H1 (cell line): ENCODE measurements around the gene CRYBB1. TPM values are rescaled to one million over a fixed set of nuclear protein-coding genes. Genes with fewer than 3 reads are reported as not detected.

Experiments used
- CTCF ChIA-PET: fragments of 300-600 bp; sonication (Branson Sonifier 250); formaldehyde crosslinking; loops from one replicate; lab custom pipeline; 2021; ENCODE audit not compliant: partially characterized antibody; lab: Charles Lee
- POLR2A ChIA-PET: fragments of 300-600 bp; sonication (Branson Sonifier 250); formaldehyde crosslinking; loops from one replicate; lab custom pipeline; 2021; ENCODE audit warnings: inconsistent platforms; ENCODE audit not compliant: partially characterized antibody; lab: Charles Lee
- DNase-seq, 2 experiments: peaks; one replicate each; pipeline versions ENCODE4 v3.0.0 to v3.0.0-alpha.2; 2010 to 2022; ENCODE audit warnings: low spot score in 2 of 2, low read depth in 1 of 2, mixed read lengths in 1 of 2
- FAIRE-seq: peaks from 2 replicates; lab custom pipeline; 2011; peaks lifted over from hg19 to GRCh38; lab: Jason Lieb, UNC
- H2AFZ ChIP-seq: 2 replicates; pipeline ENCODE4 v1.8.1; 2012; ENCODE audit warnings: low read length, inconsistent platforms
- H2AK5ac ChIP-seq: 2 replicates; pipeline ENCODE4 v1.6.1; 2013; ENCODE audit warnings: low read depth, low read length
- H2BK120ac ChIP-seq: replicated peaks from 2 replicates; pipeline ENCODE3; 2013; ENCODE audit warnings: low read depth, low read length, inconsistent platforms
- H2BK12ac ChIP-seq: 2 replicates; pipeline ENCODE4 v1.6.1; 2013; ENCODE audit warnings: low read depth, low read length
- H2BK15ac ChIP-seq: 2 replicates; pipeline ENCODE4 v1.6.1; 2013; ENCODE audit warnings: low read length
- H2BK20ac ChIP-seq: 2 replicates; pipeline ENCODE4 v1.6.1; 2013; ENCODE audit warnings: low read length
- H2BK5ac ChIP-seq: 2 replicates; pipeline ENCODE4 v1.6.1; 2013; ENCODE audit warnings: low read depth, low read length
- H3K14ac ChIP-seq: 2 replicates; pipeline ENCODE4 v1.6.1; 2013; ENCODE audit warnings: inconsistent platforms; ENCODE audit not compliant: insufficient read length
- H3K18ac ChIP-seq: 2 replicates; pipeline ENCODE4 v1.6.1; 2013; ENCODE audit warnings: low read length; ENCODE audit errors: extremely low read depth
- H3K23ac ChIP-seq: 2 replicates; pipeline ENCODE4 v1.6.1; 2013; ENCODE audit warnings: inconsistent platforms; ENCODE audit not compliant: insufficient read length
- H3K23me2 ChIP-seq: 2 replicates; pipeline ENCODE4 v1.6.1; 2013; ENCODE audit warnings: low read depth, low read length
- H3K27ac ChIP-seq: 2 replicates; pipeline ENCODE4 v1.6.1; 2011; ENCODE audit warnings: low read depth, low read length, inconsistent platforms
- H3K27me3 ChIP-seq, 4 experiments: replicated peaks in 1 of 4; 1 replicate in 1 of 4; 2 replicates in 3 of 4; pipeline versions ENCODE4 v1.6.1 to v1.8.1; 2011 to 2013; ENCODE audit warnings: low read length in 3 of 4, mild to moderate bottlenecking in 3 of 4, inconsistent platforms in 2 of 4, mixed read lengths in 2 of 4, moderate library complexity in 1 of 4; ENCODE audit not compliant: control insufficient read depth in 3 of 4, insufficient read depth in 3 of 4; ENCODE audit errors: extremely low read depth in 1 of 4
- H3K36me3 ChIP-seq, 4 experiments: 2 replicates each; pipeline versions ENCODE4 v1.6.1 to v1.8.1; 2011 to 2013; ENCODE audit warnings: mild to moderate bottlenecking in 4 of 4, low read length in 3 of 4, moderate library complexity in 2 of 4, control low read depth in 1 of 4, inconsistent platforms in 1 of 4; ENCODE audit not compliant: insufficient read depth in 4 of 4, control insufficient read depth in 2 of 4
- H3K4ac ChIP-seq: replicated peaks from 2 replicates; pipeline ENCODE3; 2013; ENCODE audit warnings: low read length, low read depth, mixed read lengths, inconsistent platforms; ENCODE audit not compliant: insufficient read length
- H3K4me1 ChIP-seq, 4 experiments: replicated peaks in 1 of 4; 1 replicate in 1 of 4; 2 replicates in 3 of 4; pipeline versions ENCODE4 v1.6.1 to v1.8.1; 2011 to 2013; ENCODE audit warnings: low read length in 3 of 4, inconsistent platforms in 2 of 4, mixed read lengths in 1 of 4; ENCODE audit not compliant: insufficient read depth in 4 of 4, control insufficient read depth in 3 of 4
- H3K4me2 ChIP-seq, 2 experiments: 2 replicates each; pipeline versions ENCODE4 v1.6.1 to v1.8.1; 2011 to 2013; ENCODE audit warnings: low read depth in 2 of 2, low read length in 2 of 2, control low read depth in 1 of 2, inconsistent platforms in 1 of 2, mild to moderate bottlenecking in 1 of 2; ENCODE audit not compliant: insufficient read depth in 1 of 2
- H3K4me3 ChIP-seq, 4 experiments: fragments of 200-600, 300-600 bp in 1 of 4; sonication (generic), shearing (Covaris generic), sonication (Bioruptor Twin) in 1 of 4; 2 replicates each; pipeline versions ENCODE4 v1.5.1 to v1.8.1; 2011 to 2016; ENCODE audit warnings: low read length in 4 of 4, low read depth in 3 of 4, control low read depth in 2 of 4, inconsistent platforms in 2 of 4, mild to moderate bottlenecking in 2 of 4, mixed read lengths in 1 of 4, moderate library complexity in 1 of 4; ENCODE audit not compliant: insufficient read depth in 2 of 4; ENCODE audit errors: extremely low read depth in 1 of 4
- H3K56ac ChIP-seq: replicated peaks from 2 replicates; pipeline ENCODE3; 2013; ENCODE audit warnings: low read depth, mild to moderate bottlenecking, mixed read lengths, low read length, inconsistent platforms; ENCODE audit not compliant: insufficient read length
- H3K79me1 ChIP-seq: 2 replicates; pipeline ENCODE4 v1.6.1; 2013; ENCODE audit warnings: low read depth, low read length, control low read depth
- H3K79me2 ChIP-seq, 2 experiments: 2 replicates each; pipeline versions ENCODE4 v1.6.1 to v1.8.1; 2012 to 2013; ENCODE audit warnings: low read length in 2 of 2, mild to moderate bottlenecking in 2 of 2, inconsistent platforms in 1 of 2; ENCODE audit not compliant: insufficient read depth in 2 of 2, control insufficient read depth in 1 of 2
- H3K9ac ChIP-seq, 4 experiments: replicated peaks in 1 of 4; 1 replicate in 1 of 4; 2 replicates in 3 of 4; pipeline versions ENCODE4 v1.6.1 to v1.8.1; 2011 to 2013; ENCODE audit warnings: low read depth in 3 of 4, low read length in 3 of 4, control low read depth in 2 of 4, mild to moderate bottlenecking in 2 of 4, moderate library complexity in 2 of 4, inconsistent platforms in 1 of 4; ENCODE audit errors: extremely low read depth in 1 of 4
- H3K9me3 ChIP-seq, 2 experiments: 2 replicates each; pipeline versions ENCODE4 v1.6.1 to v1.8.1; 2012 to 2013; ENCODE audit warnings: mild to moderate bottlenecking in 2 of 2, moderate library complexity in 2 of 2, control low read depth in 1 of 2, inconsistent platforms in 1 of 2, low read depth in 1 of 2, low read length in 1 of 2, mixed read lengths in 1 of 2; ENCODE audit not compliant: insufficient read depth in 2 of 2
- H4K20me1 ChIP-seq, 2 experiments: replicated peaks in 1 of 2; 2 replicates each; pipeline versions ENCODE3 to v1.8.1; 2011 to 2013; ENCODE audit warnings: inconsistent platforms in 2 of 2, low read length in 2 of 2, mild to moderate bottlenecking in 1 of 2; ENCODE audit not compliant: insufficient read depth in 2 of 2, control insufficient read depth in 1 of 2
- H4K5ac ChIP-seq: 2 replicates; pipeline ENCODE4 v1.6.1; 2013; ENCODE audit warnings: low read length, low read depth, mixed read lengths, inconsistent platforms; ENCODE audit not compliant: insufficient read length
- H4K8ac ChIP-seq: 2 replicates; pipeline ENCODE4 v1.8.0; 2013; ENCODE audit warnings: mild to moderate bottlenecking, moderate library complexity, low read length, inconsistent platforms; ENCODE audit not compliant: insufficient read depth; ENCODE audit errors: extremely low read depth
- H4K91ac ChIP-seq: replicated peaks from 2 replicates; pipeline ENCODE3; 2013; ENCODE audit warnings: low read length, mixed read lengths, inconsistent platforms; ENCODE audit not compliant: insufficient read length
- HDAC2 ChIP-seq, 2 experiments: fragments of 300-600 bp in 1 of 2; sonication (generic) in 1 of 2; IDR thresholded peaks; 2 replicates each; pipeline ENCODE4 v1.6.1; 2011 to 2012; ENCODE audit warnings: low read depth in 2 of 2, low read length in 2 of 2, mild to moderate bottlenecking in 2 of 2, moderate library complexity in 2 of 2, borderline replicate concordance in 1 of 2, inconsistent platforms in 1 of 2
- KDM1A ChIP-seq: fragments of 200-600, 300-600 bp; sonication (generic); IDR thresholded peaks from 2 replicates; pipeline ENCODE4 v1.7.1; 2016; ENCODE audit warnings: mild to moderate bottlenecking, low read length, borderline replicate concordance
- WGBS, 2 experiments: shearing (Covaris generic) in 1 of 2; methylation state at CpG; one replicate each; pipeline versions ENCODE4 v1.1.6 to v1.1.7; 2013 to 2015; ENCODE audit warnings: low lambda C conversion rate in 2 of 2, mixed read lengths in 2 of 2, inconsistent platforms in 1 of 2, low coverage in 1 of 2, missing lambda C conversion rate in 1 of 2; ENCODE audit not compliant: insufficient replicate concordance in 2 of 2, insufficient coverage in 1 of 2, insufficient read length in 1 of 2; ENCODE audit errors: extremely low coverage in 1 of 2, missing lambda C conversion rate in 1 of 2; 5-methylcytosine and 5-hydroxymethylcytosine counted together
- polyA plus RNA-seq, 7 experiments: library from polyadenylated mRNA; depleted of rRNA in 3 of 7; stranded (reverse) in 5 of 7; unstranded in 2 of 7; fragments of >200 nt in 5 of 7; fragments of 200-250 nt in 2 of 7; gene quantifications; 1 replicate in 5 of 7; 2 replicates in 1 of 7; 4 replicates in 1 of 7; pipeline versions ENCODE4 v1.2.1 to v1.2.3, GENCODE V29; 2011 to 2013; ENCODE audit warnings: missing spikeins in 2 of 7, mixed read lengths in 2 of 7
- total RNA-seq: library from RNA; stranded (reverse); fragmentation: NEBNext Ultra II Directional; extraction: Animal tissue kit (Norgen Biotek cat#: 25700); gene quantifications from 2 replicates; pipeline ENCODE4 v1.2.1, GENCODE V29; 2021
- TF ChIP-seq, protein P1 (sequence below): IDR thresholded peaks from 2 replicates; pipeline ENCODE4 v1.6.1; 2012; ENCODE audit warnings: inconsistent platforms

CRYBB1 gene
- total and polyA plus RNA-seq, 2 of the 8 experiments (the other 6 are each of a cell fraction or from before 2014, with no cell fraction given) = 1.7 to 6.0 TPM

DNA sequence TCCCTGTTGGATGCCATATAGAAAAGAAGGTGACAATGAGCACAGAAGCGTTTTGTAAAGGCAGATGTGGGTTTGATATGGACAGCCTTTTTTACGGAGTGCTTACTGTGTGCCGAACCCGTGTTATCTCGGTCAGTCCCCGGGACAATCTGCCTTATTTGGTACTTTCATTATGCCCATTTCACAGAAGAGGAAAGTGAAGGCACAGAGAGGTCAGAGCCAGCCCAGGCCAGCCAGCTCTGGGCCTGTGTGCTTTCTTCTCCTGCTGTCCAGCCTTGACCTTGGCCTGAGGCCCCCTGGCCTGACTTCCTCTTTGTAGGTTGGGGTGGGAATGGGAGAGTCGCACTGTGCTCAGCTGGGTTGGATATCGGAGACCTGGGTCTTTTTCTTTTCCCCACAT lies 628 bp upstream of the CRYBB1 start:
- Histone ChIP-seq H2AK5ac (no peak overlapping the region), H3K9me3 (no peaks in the 10 kb centered on the region), H3K18ac (no peak overlapping the region), H4K20me1 (no peaks in the 10 kb centered on the region), H4K5ac (no peak overlapping the region), H3K4me3 (no peak overlapping the region), H3K79me2 (no peaks in the 10 kb centered on the region), H3K56ac (no peak overlapping the region), H3K79me1 (no peaks in the 10 kb centered on the region), H3K4ac (no peak overlapping the region), H2BK15ac (peak overlapping the region; percentile 36), H2BK5ac (0 out of 2 replicates have a peak overlapping the region, but pooled peaks have one; percentile 79), H3K14ac (no peak overlapping the region), H3K23ac (no peak overlapping the region), H4K91ac (peak overlapping the region; percentile 89), H3K23me2 (no peaks in the 10 kb centered on the region; the same call in 1 of the 2 replicates), H3K4me2 (no peak overlapping the region; a peak in 1 of 4 replicates), H3K27ac (no peak overlapping the region), H3K4me1 (peaks cover 14 to 29% (median 25%) of the 10 kb centered on the region in 4 experiments), H2BK120ac (no peak overlapping the region)
- no peak for FAIRE-seq
- CTCF ChIA-PET = no interaction called here
- WGBS, 2 experiments = 95% methylated on average over 7 of the region's 8 CpGs; no CpG with 5 or more reads in 1 of the 2 experiments
- no peak for DNase-seq
- TF ChIP-seq KDM1A (peak; percentile 95), HDAC2 (IDR thresholded peaks at IDR 0.05; ENCODE audit: borderline replicate concordance in 1 of 2, low read depth in 2 of 2, low read length in 2 of 2) (peak in 1 of 2 experiments; percentile 41; a peak in 1 of 4 replicates)
- TF ChIP-seq, protein P1, sequence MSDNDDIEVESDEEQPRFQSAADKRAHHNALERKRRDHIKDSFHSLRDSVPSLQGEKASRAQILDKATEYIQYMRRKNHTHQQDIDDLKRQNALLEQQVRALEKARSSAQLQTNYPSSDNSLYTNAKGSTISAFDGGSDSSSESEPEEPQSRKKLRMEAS = no peak
- TF ChIP-seq, all 59 proteins: peak for 2
- Histone ChIP-seq H4K8ac (no peak overlapping the region), H3K27me3 (peaks cover 0 to 14% (median 11%) of the 10 kb centered on the region in 4 experiments; a peak in 3 of 7 replicates), H2BK12ac (peak overlapping the region; percentile 97; the same call in 1 of the 2 replicates), H2AFZ (no peak overlapping the region), H3K9ac (no peak overlapping the region), H2BK20ac (peak overlapping the region; percentile 95; the same call in 1 of the 2 replicates), H3K36me3 (no peaks in the 10 kb centered on the region)
- POLR2A ChIA-PET = interaction anchor here (0.7 to 1.0 kb wide), 2 partner anchors 8 to 13 kb away, joined by 3 to 5 read pairs; no protein-coding TSS in a partner anchor
